SH-SY5Y (cell line): ENCODE measurements around the gene NF1.

Experiments
- GATA2 ChIP-seq: IDR thresholded peaks from 2 replicates; pipeline ENCODE4 v1.6.1; 2011; ENCODE audit warnings: mild to moderate bottlenecking, low read depth, low read length
- GATA3 ChIP-seq: IDR thresholded peaks from 2 replicates; pipeline ENCODE4 v1.6.1; 2011; ENCODE audit warnings: low read depth, mild to moderate bottlenecking, low read length, moderate library complexity

The NF1 gene

DNA sequence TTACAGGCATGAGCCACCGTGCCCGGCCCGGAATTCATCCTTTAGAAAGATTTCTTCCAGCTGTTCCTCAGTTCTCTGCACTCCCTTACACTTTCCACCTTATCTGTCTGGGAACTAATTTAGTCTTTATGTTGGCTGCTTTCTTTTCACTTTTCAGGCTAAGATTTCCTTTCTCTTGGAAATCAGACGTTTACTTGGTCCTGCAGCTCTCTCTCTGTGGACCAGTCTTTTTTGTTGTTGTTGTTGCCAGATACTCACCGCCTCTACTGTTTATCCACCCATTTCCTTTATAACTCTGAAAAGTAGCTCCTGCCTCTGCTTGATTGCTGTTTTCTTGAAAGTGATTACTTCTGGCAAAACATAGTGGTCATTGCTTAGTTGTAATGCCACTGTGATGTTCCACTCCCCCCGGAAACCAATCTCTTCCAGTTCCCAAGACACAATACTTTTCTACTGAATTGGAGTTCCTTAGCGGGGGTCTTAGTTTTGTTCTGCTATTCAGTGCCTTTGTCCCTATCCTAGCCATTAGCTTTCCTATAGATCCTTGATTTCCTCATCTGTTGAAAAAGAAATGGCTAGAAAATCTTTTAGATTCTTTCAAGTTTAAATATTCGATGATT, 6.2 kb downstream of the NF1 start:
- TF ChIP-seq GATA2, result no peak
- no peak for TF ChIP-seq GATA3

DNA sequence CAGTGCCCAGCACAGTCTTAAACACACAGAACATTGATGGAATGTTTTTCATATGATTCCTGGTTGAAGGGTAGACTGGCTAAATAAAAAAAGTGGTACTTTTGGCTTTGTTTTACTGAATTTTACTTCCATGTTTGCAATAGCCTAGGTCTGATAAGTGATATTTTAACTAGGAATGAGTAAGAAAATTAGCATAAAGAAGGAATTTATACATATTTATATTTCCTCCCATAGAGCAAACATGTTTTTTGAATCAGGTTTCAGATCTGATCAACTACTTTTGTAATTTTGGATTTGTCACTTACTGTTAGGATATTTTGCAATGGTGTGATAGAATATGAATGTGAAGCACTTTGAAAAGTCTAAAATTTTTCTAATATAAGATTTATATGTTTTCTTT, 7.2 kb downstream of the NF1 start:
- no peak for TF ChIP-seq GATA2
- no peak for TF ChIP-seq GATA3

DNA sequence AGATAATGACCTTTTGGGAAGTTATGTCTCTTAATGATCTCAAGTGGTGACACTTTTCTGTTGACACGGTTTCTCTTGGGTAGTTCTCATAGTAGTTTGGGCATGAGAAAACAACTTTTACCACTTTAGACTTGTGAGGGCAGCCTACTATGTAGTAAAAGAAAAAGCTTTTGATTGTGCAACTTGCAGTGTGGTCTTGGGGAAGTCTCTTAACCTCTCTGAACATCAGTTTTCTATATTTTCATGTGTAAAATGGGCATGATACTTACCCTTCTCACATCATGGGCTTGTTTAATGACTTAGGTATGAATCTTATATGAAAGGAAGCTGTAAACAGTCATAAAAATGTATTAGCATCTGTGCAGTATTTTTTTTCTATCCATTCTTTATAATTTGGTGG, 11.2 kb downstream of the NF1 start:
- TF ChIP-seq GATA2, result no peak
- TF ChIP-seq GATA3, result no peak

DNA sequence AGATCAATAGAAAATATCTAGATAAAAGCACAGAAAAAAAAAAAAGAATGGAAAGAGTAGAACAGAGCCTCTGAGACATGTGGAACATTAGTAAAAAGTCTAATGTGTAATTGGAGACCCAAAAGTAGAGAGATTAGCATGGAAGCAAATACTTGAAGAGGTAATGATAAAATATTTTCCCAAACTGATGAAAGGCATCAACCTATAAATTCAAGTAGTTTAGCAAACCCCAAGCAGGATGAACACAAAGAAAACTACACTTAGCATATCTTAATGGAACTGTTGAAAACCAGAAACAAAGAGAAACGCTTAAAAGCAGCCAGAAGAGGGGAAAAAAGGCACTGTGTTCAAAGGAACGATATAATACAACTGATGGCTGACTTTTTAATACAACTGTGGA, 16.4 kb downstream of the NF1 start:
- TF ChIP-seq GATA3 (no peak), GATA2 (no peak)

- TF ChIP-seq GATA2, result no peak
- TF ChIP-seq GATA3, result no peak
Observed at GRCh38 chr17:31112001-31112661, 17.4 kb downstream of the NF1 start.

DNA sequence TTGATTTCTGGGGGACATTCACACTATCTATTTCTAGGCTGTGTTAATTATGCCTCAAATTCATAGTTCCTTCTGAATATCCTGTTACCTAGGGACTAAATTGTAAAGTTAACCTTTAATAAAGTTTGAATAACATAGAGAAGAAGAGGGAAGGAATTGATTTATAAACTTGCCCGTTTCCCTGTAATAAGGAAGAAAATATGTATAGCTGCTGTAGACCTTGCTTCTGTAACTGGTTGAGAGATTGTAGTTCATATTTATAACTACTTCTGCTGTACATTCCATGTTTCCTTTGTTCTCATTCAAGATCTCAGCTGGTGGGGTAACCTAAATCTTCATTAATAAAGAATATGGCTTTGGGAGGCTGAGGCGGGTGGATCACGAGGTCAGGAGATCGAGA, 19.2 kb downstream of the NF1 start:
- TF ChIP-seq GATA2, result no peak
- TF ChIP-seq GATA3, result no peak

DNA sequence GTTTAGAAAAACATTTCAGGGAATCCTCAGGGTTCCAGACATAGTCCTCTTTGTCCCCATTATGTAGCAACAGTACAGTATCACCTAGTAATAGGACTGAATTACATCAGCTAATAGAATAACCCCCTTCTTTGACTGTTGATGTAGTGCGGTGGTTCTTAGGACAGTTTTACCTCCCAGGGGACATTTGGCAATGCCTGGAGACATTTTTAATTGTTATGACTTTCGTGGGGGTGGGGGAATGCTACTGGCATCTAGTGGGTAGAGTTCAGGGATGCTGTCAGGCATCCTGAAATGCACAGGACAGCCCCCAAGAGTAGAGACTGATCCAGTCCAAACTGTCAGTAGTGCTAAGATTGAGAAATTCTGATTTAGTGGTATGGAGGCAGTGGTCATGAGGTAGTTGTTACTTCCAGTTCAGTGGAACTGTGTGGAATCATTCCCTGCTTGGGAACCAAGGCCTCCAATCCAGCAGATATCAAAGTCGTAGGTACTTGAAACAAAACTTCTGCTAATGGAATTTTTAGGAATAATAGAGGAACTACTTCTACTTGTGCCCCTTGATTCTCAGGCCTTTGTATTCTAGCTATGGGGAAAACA, 20.3 kb downstream of the NF1 start:
- TF ChIP-seq GATA3, result no peak
- no peak for TF ChIP-seq GATA2

- TF ChIP-seq GATA2, result no peak
Observed at GRCh38 chr17:31116167-31116566, 21.4 kb downstream of the NF1 start.

- TF ChIP-seq GATA3 (no peak), GATA2 (no peak)
Observed at GRCh38 chr17:31122746-31123145, 28.0 kb downstream of the NF1 start.

DNA sequence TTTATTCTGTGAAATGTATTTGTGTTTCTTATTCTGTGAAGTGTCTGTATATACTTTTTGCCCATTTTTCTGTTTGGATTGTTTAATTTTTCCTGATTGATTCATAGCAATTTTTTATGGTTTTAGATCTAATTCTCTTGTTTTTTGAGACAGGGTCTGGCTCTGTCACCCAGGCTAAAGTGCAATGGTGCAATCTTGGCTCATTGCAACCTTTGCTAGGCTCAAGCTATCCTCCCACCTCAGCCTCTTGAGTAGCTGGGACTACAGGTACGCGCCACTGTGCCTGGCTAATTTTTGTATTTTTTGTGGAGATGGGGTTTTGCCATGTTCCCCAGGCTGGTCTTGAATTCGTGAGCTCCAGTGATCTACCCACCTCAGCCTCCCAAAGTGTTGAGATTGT, 31.5 kb downstream of the NF1 start:
- TF ChIP-seq GATA3 (no peak), GATA2 (no peak)

DNA sequence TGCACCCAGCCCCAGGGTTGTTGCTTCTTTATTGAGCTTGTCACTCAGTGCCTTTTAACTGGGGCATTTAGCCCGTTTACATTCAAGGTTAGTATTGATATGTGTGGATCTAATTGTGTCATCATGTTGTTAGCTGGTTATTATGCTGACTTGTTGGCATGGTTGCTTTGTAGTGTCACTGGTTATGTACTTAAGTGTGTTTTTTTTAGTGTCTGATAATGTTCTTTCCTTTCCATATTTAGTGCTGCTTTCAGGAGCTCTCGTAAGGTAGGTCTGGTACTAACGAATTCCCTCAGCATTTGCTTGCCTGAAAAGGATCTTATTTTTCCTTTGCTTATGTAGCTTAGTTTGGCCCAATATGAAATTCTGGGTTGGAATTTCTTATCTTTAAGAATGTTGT, 33.5 kb downstream of the NF1 start:
- TF ChIP-seq GATA3 (no peak), GATA2 (no peak)

DNA sequence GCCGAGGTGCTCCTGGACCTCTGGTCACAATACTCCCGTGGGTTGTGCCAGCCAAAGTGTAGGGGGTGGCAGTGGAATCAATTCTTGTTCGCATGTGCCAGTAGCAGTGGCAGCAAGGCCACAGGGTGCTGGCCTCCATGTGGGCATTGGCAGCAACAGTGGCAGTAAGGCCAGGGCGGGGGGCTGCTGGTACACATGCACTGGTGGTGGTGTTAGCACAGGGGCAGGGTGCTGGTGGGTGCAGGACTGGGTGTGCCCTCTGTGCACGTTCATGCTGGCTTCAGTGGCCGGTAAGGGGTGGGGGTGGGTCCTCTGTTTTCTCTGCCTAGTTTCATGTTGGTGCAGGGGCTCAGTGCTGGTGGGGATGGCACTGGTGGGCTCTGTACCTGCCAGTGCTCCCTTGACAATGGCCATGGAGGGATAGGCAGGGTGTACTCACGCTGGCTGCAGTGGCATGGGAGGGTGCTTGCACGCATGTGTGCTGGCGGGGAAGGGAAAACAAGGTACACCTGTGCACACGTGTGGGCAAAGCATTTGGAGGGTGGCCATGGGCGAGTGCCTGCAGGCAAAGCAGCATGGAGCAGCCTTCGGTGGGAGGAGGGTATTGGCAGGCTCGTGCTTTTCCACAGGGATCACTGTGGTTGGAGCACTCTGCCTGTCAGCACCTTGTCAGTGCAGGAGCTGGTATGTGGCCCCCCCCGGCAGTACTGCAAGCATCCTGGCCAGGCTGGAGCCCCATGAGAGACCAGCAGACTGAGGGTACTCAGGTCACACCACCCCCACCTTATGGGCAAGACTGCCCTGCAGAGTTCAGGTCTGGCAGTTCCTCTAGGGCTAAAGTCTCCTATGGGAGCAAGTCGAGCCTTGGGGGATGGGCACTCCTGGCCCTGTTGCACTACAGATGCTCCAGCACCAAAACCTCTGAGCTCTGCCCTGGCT, 35.8 kb downstream of the NF1 start:
- TF ChIP-seq GATA3 (no peak), GATA2 (no peak)

DNA sequence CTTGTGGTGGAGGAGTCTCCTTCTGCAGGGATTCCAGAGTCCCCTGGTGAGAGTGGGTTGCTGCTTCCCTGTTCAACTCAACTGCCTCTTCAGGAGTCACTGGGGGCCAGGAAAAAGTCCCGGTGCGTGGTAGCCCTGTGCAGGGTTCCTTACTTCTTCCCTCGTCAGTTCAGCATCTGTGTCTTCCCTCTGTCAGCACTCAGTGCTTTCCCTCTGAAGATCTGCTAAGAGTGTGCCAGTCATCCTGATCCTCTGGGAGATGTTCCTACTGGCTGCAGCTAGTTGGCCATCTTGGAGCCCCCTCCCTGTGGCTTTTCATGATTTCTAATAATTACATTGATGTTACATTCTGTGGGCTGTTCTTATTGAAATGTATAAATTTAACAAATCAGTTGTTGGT, 36.5 kb downstream of the NF1 start:
- no peak for TF ChIP-seq GATA3
- TF ChIP-seq GATA2, result no peak

DNA sequence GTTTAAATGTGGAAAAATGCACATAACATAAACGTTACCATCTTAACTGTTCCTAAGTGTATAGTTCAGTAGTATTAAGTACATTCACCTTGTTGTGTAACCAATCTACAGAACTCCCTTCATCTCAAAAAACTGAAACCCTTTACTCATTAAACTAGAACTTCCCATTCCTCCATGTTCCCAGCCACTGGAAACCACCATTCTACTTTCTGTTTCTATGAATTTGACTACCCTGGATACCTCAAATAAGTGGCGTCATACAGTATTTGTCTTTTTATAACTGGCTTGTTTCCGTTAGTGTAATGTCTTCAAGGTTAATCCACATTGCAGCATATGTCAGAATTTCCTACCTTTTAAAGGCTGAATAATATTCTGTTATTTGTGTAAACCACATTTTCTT, 38.2 kb downstream of the NF1 start:
- TF ChIP-seq GATA2 (no peak), GATA3 (no peak)

GRCh38 chr17:31134576-31134975, 39.8 kb downstream of the NF1 start:
- TF ChIP-seq GATA2, result no peak
- no peak for TF ChIP-seq GATA3
